NOMO-1 (cell line): ENCODE measurements around the gene EVL.

Experiments
- DNase-seq, 2 experiments: peaks; one replicate each; lab custom pipeline; 2025; ENCODE audit not compliant: unreplicated experiment in 2 of 2; lab: John Stamatoyannopoulos, UW

The EVL gene

GRCh38 chr14:100142073-100143040 is 77.1 kb downstream of the EVL start:
- no peak for DNase-seq

GRCh38 chr14:100143523-100143922 is 78.3 kb downstream of the EVL start:
- no peak for DNase-seq

GRCh38 chr14:100143934-100144333 is 78.7 kb downstream of the EVL start:
- DNase-seq: no peak

- DNase-seq: no peak
Observed at GRCh38 chr14:100144645-100144995, 79.4 kb downstream of the EVL start.

- no peak for DNase-seq
Observed at GRCh38 chr14:100144996-100145646, 79.9 kb downstream of the EVL start.

GRCh38 chr14:100145682-100146464 is 80.7 kb downstream of the EVL start:
- DNase-seq: no peak

GRCh38 chr14:100146531-100147091 is 81.4 kb downstream of the EVL start:
- DNase-seq: no peak

- peak in 1 of 2 experiments; percentile 18 for DNase-seq
Observed at GRCh38 chr14:100147181-100147631, 82.0 kb downstream of the EVL start.

- no peak for DNase-seq
Observed at GRCh38 chr14:100147691-100148464, 82.7 kb downstream of the EVL start.

GRCh38 chr14:100148837-100149731 is 83.9 kb downstream of the EVL start:
- DNase-seq: no peak

GRCh38 chr14:100149851-100150611 is 84.8 kb downstream of the EVL start:
- no peak for DNase-seq

- no peak for DNase-seq
Observed at GRCh38 chr14:100150932-100151587, 85.8 kb downstream of the EVL start.

- no peak for DNase-seq
Observed at GRCh38 chr14:100152091-100152490, 86.9 kb downstream of the EVL start.

GRCh38 chr14:100153560-100153959 is 88.3 kb downstream of the EVL start:
- DNase-seq: no peak

- DNase-seq: no peak
Observed at GRCh38 chr14:100155049-100155621, 89.9 kb downstream of the EVL start.

- peak in 1 of 2 experiments; percentile 6 for DNase-seq
Observed at GRCh38 chr14:100155756-100156616, 90.8 kb downstream of the EVL start.

- no peak for DNase-seq
Observed at GRCh38 chr14:100156776-100157175, 91.6 kb downstream of the EVL start.
